Inflammatory macrophage treated with lipopolysaccharide for 4 hours (primary cell): ENCODE results near the gene GLG1.
"Not testable (repeated sequence)": the region's sequence is repeated elsewhere in the genome, so short reads cannot be mapped to it uniquely, and the experiment has no call there.

Experiments used
- DNase-seq: peaks from one replicate; pipeline ENCODE4 v3.0.0-alpha.2; 2020

The GLG1 gene

DNA sequence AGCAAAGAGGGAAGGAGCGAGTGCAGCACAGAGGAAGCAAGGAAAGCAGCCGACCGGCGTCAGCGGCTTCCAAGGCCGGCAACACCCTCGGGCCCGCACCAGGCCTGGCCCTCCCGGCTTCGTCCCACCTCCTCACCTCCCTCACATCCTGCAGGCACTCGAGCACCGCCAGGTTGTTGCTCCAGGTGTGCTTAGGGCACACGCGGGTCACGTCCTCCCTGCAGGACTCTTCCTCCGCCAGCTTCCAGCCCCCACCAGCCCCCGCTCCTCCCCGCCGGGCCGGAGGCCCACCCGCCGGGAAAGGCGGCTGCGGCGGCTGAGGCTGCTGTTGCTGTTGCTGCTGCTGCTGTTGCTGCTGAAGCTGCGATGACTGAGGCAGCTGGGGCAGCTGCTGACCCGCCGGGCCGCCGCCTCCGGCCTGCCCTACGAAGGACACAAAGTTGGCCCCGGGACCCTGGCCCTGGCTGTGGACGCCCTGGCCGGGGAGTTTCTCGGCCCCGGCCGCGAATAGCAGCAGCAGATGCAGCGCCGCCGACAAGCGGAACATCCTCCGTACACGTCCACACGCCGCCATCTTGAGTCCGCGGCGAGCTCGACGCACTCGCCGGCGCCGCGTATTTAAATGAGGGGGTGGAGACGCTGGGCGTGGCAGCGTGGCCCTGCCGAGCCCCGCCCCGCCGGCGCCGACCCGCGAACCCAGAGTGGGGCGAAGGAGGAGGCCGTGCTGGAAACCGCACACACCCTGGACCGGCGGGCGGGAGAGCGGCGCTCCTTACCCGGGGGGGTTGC is at the start of gene GLG1:
GLG1 (minus strand) TSS at position 594 of the 789 bp plus-strand sequence; CDS start at position 574, 20 bp downstream.
- DNase-seq = peak; percentile 94

DNA sequence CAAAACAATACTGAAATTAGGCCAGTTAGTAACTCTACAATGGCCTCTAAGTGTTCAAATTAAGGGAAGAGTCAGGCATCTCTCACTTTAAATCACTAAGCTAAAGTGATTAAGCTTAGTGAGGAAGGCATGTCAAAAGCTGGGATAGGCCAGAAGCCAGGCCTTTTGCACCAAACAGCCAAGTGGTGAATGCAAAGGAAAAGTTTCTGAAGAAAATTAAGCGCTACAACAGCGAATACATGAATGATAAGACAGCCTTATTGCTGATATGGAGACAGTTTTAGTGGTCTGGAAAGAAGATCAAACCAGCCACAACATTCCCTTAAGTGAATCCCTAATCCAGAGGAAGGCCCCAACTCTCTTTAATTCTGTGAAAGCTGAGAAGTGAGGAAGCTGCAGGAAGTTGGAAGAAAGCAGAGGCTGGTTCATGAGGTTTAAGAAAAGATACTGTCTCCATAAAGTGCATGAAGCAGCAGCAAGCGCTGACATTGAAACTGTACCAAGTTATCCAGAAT is 47.7 kb upstream of the GLG1 start:
- DNase-seq = no peak

DNA sequence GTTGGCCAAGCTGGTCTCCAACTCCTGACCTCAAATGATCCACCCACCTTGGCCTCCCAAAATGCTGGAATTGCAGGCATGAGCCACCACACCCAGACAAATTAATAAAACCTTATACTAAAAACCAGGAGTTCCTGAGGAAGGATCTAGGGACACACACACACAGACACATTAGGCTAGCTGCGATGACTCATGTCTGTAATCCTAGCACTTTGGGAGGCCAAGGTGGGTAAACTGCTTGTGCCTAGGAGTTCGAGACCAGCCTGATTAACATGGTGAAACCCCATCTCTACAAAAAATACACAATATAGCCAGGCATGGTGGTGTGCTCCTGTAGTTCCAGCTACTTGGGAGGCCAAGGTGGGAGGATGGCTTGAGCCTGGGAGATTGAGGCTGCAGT is 46.0 kb upstream of the GLG1 start:
- not testable (repeated sequence) for DNase-seq

DNA sequence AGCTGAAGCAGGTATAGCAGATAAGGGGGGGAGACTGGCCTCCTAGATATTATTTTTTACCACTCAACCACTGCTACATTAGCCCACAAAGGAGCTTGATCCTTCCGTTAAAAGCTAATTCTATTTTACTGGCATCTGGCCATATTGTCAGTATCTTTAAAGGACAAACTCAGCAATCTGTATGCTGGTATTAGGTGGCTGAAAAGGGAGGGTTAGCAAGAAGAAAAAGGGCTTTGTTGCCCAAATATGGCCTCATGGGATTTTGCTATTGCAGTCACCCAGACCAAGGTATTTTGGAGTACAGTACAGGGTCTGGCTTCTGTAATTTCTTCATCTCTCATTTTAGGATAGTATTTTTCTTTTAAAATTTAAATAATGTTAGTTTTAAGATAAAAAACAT is 45.3 kb upstream of the GLG1 start:
- DNase-seq = no peak

DNA sequence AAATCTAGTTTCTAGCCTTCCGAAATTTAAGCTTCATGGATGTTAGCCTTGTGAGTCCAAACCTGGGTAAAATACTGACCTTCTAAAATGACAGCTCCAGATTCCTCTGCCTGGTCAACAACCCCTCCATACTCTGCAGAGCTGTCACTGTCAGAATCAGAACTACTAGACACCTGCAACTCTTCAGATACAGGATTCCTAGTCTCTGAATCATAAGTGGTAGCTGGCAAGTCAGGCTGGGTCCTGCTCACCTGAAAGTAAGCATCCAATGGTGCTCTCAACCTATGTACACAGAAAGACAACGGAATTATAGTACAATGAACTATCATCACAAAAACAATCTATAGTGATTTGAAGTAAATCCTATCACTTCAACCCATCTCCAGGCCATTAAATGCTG is 44.9 kb upstream of the GLG1 start:
- no peak for DNase-seq

DNA sequence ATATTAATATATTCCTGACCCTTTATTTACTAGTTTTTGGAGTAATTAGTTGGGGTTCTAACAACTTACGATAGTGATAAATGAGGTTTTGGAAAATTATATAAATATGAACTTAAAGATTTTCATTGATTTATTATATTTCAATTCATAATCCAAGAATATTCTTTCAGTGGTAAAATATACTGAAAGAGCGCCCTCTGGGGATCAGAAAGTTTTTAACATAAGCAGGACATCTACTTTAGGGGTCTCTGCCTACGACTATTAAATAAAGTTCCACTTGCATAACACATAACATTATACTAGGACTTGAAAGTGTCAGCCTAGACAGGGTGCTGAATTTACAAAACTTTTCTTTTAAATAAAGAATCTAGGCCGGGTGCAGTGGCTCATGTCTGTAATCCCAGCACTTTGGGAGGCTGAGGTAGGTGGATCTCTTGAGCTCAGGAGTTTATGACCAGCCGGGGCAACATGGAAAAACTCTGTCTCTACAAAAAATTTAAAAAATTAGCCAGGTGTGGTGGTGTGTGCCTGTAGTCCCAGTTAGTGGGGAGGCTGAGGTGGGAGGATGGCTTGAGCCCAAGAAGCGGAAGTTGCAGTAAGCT is 44.2 kb upstream of the GLG1 start:
- no peak for DNase-seq

DNA sequence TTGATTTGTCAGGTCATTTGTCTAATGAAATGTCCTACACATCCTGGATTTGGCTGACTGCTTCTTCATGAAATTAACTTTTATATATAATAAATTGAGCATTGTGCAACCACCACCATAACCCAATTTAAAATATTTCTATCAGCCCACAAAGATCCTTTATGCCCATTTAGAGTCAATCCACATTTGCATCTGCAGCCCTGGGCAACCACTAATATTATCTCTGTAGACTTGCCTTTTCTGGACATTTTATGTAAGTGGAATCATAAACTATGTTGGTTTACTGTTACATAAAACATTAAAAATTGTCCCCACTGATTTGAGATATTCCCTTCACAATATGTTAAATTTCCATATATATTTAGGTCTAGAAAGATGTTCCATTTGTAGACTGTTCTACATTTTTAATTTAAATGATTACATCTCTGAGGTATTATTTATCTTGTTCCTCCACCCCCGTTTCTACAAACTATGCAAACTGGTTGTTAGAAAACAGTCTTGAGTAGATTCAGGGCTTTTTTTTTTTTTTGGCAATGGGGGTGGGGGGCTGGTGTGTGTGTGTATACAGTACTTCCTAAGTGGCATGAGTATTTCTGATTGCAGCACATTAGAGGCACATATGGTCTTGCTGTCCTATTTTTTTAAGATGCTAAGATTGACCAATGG is 43.1 kb upstream of the GLG1 start:
- DNase-seq = no peak

DNA sequence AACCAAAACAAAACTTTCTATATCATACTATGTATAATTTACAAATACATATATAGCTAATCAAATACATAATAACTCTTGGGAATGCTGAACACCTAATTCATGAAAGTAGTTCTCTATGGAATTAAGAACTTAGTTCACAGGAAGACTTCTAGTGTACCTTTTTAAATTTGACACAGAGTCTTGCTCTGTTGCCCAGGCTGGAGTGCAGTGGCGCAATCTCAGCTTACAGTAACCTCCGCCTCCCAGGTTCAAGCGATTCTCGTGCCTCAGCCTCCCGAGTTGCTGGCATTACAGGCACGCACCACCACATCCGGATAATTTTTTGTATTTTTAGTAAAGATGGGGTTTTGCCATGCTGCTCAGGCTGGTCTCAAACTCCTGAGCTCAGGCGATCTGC is 35.1 kb upstream of the GLG1 start:
- DNase-seq = no peak

DNA sequence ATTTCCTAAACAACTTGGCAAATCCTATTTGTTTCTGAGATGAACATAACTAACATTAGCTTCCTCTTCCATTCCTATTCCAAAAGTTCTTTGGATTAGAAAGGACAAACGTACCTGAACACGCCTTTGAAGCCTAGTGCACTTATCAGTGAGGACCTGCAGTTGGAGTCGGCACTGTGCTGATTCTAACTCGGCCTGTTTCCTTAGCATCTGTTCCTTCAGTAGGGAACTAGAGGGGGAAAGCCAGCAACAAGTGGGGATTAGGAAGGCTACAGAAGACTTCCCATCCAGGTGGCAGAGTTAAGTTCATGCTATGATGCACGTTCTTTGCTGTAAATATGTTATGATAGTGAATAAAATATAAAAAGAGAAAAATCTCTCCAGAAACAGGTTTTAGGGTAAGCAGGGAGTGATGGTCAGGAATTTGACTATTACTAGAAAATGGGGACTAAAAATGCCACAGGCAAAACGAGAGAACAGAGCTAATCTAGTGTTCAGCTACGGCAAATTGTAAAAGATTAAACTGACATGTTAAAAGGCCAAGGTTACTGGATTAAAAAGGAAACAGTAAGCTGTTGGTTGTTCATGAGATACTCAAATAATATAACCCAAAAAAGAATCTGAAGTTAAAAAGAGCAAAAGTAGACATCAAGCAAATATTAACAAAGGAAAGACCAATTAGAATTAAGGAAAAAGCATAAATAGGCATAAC is 31.0 kb upstream of the GLG1 start:
- DNase-seq = no peak

DNA sequence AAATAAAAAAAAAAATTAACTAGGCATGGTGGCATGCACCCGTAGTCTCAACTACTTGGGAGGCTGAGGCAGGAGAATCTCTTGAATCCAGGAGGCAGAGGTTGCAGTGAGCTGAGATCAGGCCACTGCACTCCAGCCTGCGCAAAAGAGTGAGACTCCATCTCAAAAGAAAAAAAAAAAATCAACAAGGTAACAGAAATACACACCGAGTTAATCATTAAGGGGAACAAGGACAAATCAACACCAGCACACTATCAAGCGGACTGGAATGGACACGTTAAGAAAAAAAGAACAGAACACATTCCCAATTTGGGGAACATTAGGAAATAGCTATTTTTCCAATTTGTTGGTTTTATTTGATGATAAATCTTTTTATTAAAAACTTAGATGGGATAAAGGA is 28.4 kb upstream of the GLG1 start:
- DNase-seq = no peak

DNA sequence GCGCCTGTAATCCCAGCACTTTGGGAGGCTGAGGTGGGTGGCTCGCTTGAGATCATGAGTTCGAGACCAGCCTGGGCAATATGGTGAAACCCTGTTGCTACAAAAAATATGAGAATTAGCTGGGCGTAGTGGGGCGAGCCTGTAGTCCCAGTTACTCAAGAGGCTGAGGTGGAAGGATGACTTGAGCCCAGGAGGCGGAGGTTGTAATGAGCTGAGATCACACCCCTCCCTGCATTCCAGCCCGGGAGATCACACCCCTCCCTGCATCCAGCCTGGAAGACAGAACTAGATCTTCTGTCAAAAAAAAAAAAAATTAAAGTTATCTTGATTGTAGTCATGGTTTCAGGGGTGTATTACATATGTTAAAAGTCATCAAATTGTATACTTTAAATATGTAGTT is 26.8 kb upstream of the GLG1 start:
- no peak for DNase-seq

DNA sequence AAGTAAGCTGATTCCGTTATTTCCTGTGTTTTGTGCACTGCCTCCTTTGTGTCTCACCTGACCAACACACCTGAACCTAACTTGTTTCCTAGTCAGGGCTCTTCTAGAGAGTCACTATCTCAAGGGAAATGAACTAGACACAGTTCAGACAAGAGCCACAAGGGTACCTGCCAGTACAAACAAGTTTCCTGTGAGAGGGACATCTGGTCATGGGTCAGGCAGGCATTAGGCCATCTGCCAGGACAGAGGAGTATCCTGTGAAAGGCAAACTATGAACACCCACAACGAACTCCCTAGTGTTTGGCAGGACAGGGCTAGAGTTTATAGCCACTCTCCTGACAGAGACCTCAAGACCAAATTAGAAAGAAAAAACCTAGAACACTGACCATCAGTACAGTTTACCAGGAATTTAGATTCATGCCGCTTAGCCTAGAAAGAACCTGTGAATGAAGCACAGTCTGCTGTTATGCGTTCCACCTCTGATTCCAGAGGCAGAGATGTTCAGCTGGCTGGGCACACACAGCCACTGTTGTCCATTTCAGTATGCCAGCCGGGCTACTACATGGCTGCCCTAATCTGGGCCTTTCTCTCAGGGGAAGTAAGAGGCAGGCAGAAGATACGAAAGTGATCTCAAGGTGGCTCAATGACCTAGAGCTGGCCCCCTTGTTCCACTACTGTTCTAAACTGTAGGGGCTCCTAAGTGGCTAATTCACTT is 20.7 kb upstream of the GLG1 start:
- DNase-seq = no peak

DNA sequence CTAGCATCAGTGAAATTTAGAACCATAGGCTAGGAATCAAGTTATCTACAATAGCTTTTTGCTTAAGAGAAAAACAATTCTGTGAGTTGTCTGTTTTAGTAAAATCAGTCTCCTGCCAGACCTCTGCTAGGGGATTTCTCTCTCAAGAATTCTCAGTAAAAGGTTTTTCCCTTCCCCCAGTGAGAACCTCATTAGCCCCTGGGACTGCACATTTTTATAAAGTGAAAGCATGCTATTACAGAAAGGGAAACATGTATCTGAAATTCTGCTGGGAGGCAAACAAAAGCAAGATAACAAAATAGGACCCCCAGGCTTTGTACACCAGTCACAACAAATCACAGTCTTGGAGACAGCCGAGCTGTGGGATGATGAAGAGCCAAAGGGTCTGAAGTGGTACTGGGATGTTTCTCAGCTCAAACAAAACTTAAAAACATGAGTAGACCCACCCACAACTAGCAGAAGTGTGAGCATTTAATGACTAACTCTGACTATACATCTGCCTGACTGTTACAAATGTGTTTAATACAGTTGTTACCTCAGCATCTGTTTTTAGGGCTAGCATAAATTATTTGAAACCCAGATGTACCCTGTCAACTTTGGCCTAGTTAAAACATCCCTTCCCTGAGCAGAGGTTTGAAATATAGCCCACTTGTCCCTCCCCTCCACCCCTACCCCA is 20.0 kb upstream of the GLG1 start:
- DNase-seq = no peak

DNA sequence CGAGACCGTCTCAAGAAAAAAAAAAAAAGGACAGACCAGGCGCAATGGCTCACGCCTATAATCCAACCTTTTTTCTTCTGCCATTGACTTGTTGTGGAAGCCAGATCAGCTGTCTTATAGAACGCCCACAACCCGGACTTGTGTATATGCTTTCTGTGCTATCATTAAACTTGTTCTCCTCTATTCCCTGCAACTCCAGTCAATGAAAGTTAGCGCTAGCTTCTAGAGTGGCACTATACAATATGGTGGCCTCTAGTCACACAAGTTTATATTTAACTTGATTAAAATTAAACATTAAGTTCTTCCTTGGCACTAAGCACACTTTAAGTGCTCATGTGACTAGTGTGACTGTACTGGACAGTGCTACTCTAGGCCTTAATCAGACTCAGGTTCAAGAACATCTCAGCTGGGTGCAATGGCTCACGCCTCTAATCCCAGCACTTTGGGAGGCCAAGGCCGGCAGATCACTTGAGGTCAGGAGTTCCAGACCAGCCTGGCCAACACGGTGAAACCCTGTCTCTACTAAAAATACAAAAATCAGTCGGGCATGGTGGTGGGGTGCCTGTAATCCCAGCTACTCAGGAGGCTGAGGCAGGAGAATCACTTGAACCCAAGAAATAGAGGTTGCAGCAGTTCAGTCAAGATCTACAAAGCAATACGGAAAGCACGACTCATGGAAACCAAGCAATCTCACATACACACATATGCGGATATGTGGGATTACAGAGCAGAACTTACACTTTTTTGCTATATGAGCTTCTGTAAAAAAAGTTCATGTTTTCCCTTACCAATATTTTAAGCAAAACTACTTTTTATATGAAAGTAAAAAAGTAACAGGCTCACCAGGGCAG is 18.8 kb upstream of the GLG1 start:
- DNase-seq = no peak

DNA sequence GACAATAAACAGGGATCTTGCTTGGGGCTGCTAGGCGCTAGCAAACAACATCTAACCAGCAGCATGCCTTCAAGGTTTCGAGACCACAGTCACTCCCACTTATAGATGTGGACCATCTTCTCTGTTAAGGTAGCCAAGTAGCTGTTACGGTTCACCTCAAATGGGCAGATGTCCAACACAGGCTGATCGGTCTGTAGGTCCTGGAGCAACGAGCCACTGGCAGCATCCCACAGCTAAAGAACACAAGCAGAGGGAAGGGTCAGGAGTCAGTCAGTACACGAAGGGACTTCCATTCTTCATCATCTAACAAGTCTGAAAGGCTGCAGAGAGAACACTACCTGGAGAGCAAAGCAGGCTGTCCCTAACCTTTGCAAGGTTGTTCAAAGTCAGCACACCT is 16.9 kb upstream of the GLG1 start:
- no peak for DNase-seq

DNA sequence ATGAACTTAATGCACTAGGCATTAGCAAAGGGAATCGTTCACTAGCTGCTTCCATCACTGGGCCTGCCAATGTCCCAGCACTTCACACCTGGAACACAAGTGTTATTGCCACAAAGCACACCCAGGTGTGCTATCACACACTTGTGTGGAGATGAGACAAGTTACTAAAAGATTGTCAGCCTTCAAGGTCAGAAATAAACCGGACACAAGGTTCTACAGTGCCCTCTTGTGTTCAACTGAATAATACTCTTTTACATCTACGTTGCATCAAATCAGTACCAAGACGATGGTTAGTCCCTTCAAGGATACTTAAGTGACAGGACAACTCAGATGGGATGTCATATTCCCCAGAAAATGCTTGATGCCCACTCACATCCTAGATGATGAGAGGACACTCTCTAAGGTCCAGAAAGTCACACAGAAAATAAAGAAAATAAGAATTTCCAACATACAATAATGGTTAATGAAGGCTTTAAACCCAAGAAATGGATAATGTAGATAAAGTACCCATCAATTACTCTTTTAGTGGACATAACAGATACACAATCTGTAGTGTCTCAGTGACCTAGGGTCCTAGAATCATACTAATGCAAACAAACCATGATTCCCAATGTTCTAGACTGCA is 16.4 kb upstream of the GLG1 start:
- DNase-seq = peak; percentile 64

DNA sequence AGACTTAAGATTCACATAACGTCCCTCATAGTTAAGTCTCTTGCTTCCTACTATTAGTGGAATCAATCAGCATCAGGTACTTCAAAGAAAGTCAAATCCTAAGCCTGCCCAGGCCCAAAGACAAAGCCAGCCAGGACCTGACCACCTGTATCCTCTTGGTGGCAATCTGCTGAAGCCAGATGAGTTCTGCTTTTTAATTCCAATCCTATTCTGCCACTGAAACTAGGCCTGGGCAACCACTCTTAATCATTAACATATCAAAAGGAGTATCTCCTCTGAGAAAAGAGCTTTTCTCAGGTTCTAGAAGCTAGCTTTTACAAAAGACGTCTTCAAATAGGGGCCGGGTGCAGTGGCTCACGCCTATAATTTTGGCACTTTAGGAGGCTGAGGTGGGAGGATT is 15.1 kb upstream of the GLG1 start:
- no peak for DNase-seq

DNA sequence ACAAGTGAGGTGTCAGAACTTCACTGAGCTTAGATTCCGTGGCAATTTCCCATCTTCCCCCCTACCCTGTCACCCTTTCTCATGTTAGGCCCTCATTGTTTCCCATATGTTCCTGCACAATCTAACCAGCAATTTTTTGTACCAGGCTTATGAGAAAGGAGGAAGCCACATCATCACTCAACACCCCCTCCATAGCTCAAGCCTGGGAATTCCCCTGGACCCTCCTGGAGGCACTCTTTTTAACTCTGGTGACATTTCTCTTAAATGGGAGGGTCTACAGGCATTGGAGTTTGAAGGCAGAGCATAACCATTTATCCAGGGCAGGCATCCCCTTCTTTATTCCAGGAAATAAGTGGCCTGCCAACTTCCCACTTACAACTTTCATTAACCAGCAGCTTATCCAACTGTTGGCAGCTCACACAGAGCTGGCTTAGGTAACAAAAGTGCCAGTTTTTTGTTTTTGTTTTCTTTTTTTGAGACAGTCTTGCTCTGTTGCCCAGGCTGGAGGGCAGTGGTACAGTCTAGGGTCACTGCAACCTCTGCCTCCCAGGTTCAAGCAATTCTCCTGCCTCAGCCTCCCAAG is 10.4 kb upstream of the GLG1 start:
- DNase-seq = no peak

DNA sequence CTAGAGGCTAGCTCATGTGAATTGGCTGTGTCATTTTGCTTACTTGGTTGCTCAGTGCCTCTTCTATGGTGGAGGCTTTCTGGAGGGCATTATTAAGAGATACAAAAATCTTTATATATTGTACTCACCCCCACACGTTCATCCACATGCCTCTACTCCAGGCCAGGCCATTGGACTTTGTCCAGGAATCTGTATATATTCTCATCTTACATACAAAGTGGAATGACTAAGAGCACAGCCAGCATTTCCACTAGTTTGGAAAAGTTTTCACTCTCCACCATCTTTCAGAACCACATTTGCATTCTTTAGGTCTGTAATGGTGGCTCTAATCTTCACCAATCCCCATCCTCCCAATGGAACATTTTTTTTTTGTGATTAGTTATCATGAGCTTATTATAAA is 4.8 kb upstream of the GLG1 start:
- no peak for DNase-seq

DNA sequence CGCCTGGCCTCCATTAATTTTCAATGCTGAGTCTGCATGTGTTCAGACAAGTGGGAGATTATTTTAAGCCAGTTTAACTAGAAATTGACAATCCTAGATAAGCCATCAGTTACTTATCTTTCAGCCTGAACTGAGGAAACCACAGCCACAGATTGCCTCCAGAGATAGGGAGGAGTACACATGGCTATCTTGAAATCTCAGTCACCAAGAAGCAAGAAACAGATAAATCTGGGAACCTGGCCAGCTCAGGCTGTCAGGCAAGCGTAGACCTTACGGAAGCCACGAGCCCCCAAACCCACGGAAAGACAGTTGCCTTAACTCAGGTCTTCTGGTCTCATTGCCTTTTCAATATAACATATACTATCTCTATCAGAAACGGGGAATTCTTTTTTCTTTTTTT is 2.0 kb upstream of the GLG1 start:
- DNase-seq = no peak
